ENCODE data around the gene ADK. TPM values are rescaled to one million over a fixed set of nuclear protein-coding genes. Genes with fewer than 3 reads are reported as not detected.

Gene ADK
- total and polyA plus RNA-seq, 2 of the 4 experiments (the other 2 are of a cell fraction) = 30.6 to 40.9 TPM

GRCh38 chr10:74539317-74539716 lies 388.3 kb downstream of the ADK start:
- ChIA-PET CTCF (interaction anchor here (0.6 kb wide), 1 partner anchor 1490 kb away, joined by 3 read pairs; no protein-coding TSS in a partner anchor), POLR2A (ENCODE audit: unreplicated experiment) (no interaction called here)
- no peaks in the 10 kb centered on the region for H3K79me1 ChIP-seq (ENCODE audit: low read depth in 1 of 2, low read length in 2 of 2)
- no peak overlapping the region for H2AK5ac ChIP-seq (ENCODE audit: low read depth, low read length)
- peaks cover 4% of the 10 kb centered on the region; the same call in 1 of the 2 replicates for H3K4me1 ChIP-seq (ENCODE audit: control insufficient read depth, insufficient read depth, low read length)
- no peak overlapping the region for H3K4me2 ChIP-seq (ENCODE audit: low read depth, low read length)
- H3K27me3 ChIP-seq (ENCODE audit: control insufficient read depth, insufficient read depth, low read length) = no peaks in the 10 kb centered on the region
- no peak for ATAC-seq (ENCODE audit: low read depth)
- H2BK120ac ChIP-seq (ENCODE audit: low read depth, low read length) = no peak overlapping the region
- no peak overlapping the region for H2AK9ac ChIP-seq (replicated peaks; ENCODE audit: low read depth, low read length, poor library complexity)
- no peak overlapping the region for H2AFZ ChIP-seq (replicated peaks; ENCODE audit: low read length, poor library complexity)
- no peaks in the 10 kb centered on the region for H3K36me3 ChIP-seq (ENCODE audit: control insufficient read depth, insufficient read depth, low read length)
- BruUV-seq (replicated peaks) = no TSS peak
- no peak for DNase-seq
- H4K5ac ChIP-seq (ENCODE audit: low read depth, low read length) = no peak overlapping the region
- no CpG with 5 or more reads among the region's 2 CpGs for WGBS, 2 experiments (ENCODE audit: extremely low coverage in 2 of 2, insufficient read length in 1 of 2)
- in situ Hi-C loops (cut with MboI; ENCODE audit: low sequenced_read_pairs) = no loop called here
- H3K27ac ChIP-seq (ENCODE audit: insufficient read depth, low read length) = no peak overlapping the region
- no peak overlapping the region for H4K91ac ChIP-seq (ENCODE audit: insufficient read depth, low read depth, low read length)
- H3K9me1 ChIP-seq (ENCODE audit: insufficient read depth, low read length) = no peaks in the 10 kb centered on the region
- H3K4me3 ChIP-seq (ENCODE audit: insufficient read depth, low read depth, low read length) = no peak overlapping the region
- H4K8ac ChIP-seq (ENCODE audit: low read depth in 2 of 2, low read length in 2 of 2) = no peak overlapping the region
- dilution Hi-C loops (cut with HindIII; ENCODE audit: low sequenced_read_pairs, unreplicated experiment) = no loop called here
- H2BK20ac ChIP-seq (ENCODE audit: low read depth, low read length) = no peak overlapping the region
- no peak overlapping the region for H3K9ac ChIP-seq (ENCODE audit: low read depth, low read length)
- no peak overlapping the region for H3K18ac ChIP-seq (ENCODE audit: low read depth, low read length)
- no peak overlapping the region for H2BK15ac ChIP-seq (ENCODE audit: low read depth, low read length)
- no peak overlapping the region for H3K14ac ChIP-seq (replicated peaks; ENCODE audit: low read depth, low read length)
- H4K20me1 ChIP-seq (ENCODE audit: insufficient read depth, low read length) = no peaks in the 10 kb centered on the region
- no peak overlapping the region for H2BK5ac ChIP-seq (ENCODE audit: low read depth, low read length, poor library complexity, severe bottlenecking)
- TF ChIP-seq FOS (IDR thresholded peaks at IDR 0.05; ENCODE audit: low read depth, low read length) (no peak), CEBPB (IDR thresholded peaks at IDR 0.05; ENCODE audit: low read depth, low read length) (no peak), ELK1 (IDR thresholded peaks at IDR 0.05; ENCODE audit: borderline replicate concordance, low read depth, low read length) (no peak), POLR2A (IDR thresholded peaks at IDR 0.05; ENCODE audit: low read depth, low read length) (no peak), USF2 (IDR thresholded peaks at IDR 0.05; ENCODE audit: low read depth, low read length) (no peak), MAZ (IDR thresholded peaks at IDR 0.05; ENCODE audit: borderline replicate concordance, low read depth, low read length) (no peak), NFE2L2 (IDR thresholded peaks at IDR 0.05; ENCODE audit: low read depth, low read length) (no peak)
- no peak overlapping the region for H3K23ac ChIP-seq (ENCODE audit: low read depth, low read length)
- no peak overlapping the region for H3K4ac ChIP-seq (ENCODE audit: low read depth, low read length)
- no peaks in the 10 kb centered on the region for H3K9me3 ChIP-seq (ENCODE audit: control insufficient read depth, insufficient read depth, low read length)
- H3K56ac ChIP-seq (ENCODE audit: extremely low read depth, insufficient read depth, low read length) = no peak overlapping the region
- intact Hi-C loops (cut with micrococcal nuclease) = no loop called here

Measured in IMR-90 (cell line).